Activated effector memory CD4-positive, alpha-beta T cell treated with Interleukin-2 at 50 U/mL for 16 hours (primary cell): ENCODE data around the gene GOLGA6B.
"Not testable (repeated sequence)": the region's sequence is repeated elsewhere in the genome, so short reads cannot be mapped to it uniquely, and the experiment has no call there.

ENCODE experiments used
- DNase-seq: peaks from one replicate; pipeline ENCODE4 v3.0.0-alpha.2; 2020

The GOLGA6B gene, protein sequence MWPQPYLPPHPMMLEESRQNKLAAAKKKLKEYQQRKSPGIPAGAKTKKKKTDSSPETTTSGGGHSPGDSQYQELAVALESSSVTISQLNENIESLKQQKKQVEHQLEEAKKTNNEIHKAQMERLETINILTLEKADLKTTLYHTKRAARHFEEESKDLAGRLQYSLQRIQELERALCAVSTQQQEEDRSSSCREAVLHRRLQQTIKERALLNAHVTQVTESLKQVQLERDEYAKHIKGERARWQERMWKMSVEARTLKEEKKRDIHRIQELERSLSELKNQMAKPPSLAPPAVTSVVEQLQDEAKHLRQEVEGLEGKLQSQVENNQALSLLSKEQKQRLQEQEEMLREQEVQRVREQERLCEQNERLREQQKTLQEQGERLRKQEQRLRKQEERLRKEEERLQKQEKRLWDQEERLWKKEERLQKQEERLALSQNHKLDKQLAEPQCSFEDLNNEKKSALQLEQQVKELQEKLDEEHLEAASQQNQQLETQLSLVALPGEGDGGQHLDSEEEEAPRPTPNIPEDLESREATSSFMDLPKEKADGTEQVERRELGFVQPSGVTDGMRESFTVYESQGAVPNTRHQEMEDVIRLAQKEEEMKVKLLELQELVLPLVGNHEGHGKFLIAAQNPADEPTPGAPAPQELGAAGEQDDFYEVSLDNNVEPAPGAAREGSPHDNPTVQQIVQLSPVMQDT

GRCh38 chr15:72654397-72654796 lies at the start of gene GOLGA6B:
Gene GOLGA6B (plus strand): TSS chr15:72654697. CDS start chr15:72654738, 41 bp downstream.
- not testable (repeated sequence) for DNase-seq

DNA sequence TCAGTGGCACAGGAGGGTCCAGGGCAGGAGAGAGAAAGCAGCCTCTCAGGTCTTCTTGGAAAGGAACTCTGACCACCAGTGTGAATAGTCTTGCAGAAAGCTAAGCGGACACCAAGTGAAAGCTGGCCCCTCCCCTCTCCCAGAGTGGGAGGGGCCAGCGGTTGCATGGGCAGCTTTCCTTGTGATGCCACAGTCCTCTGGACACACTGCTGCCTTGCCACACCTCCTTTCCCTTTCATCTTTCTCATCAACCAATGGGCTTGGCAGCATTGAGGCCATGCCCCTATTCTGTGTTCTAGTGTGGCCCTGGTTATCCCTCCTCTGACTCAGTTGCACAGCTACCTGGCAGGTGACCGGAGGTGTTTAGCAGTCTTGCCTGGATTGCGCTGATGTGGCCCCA lies 49.7 kb upstream of the GOLGA6B start:
- DNase-seq, result no peak

DNA sequence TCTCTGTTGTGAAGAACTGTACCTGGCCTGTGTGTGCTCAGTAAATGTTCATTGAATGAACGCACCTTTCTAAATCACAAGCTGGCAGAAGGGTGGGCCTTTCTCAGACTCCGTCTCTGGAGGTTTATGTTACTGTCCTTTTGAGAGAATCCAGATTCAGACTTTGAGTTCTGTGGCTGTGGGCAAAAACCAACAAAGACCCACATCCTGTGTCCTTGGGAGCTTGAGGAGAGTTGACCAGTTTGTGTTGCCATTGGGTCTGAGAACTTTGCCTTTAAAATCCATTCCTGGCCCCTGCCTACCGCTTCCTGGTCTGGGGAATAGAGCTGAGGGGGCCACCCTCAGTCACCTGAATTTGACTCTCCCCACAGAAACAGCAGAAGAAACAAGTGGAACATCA lies 46.4 kb upstream of the GOLGA6B start:
- DNase-seq, result not testable (repeated sequence)

GRCh38 chr15:72609862-72610261 lies 44.6 kb upstream of the GOLGA6B start:
- DNase-seq, result no peak

GRCh38 chr15:72612324-72612723 lies 42.2 kb upstream of the GOLGA6B start:
- DNase-seq, result not testable (repeated sequence)

GRCh38 chr15:72614810-72615532 lies 39.5 kb upstream of the GOLGA6B start:
- no peak for DNase-seq

DNA sequence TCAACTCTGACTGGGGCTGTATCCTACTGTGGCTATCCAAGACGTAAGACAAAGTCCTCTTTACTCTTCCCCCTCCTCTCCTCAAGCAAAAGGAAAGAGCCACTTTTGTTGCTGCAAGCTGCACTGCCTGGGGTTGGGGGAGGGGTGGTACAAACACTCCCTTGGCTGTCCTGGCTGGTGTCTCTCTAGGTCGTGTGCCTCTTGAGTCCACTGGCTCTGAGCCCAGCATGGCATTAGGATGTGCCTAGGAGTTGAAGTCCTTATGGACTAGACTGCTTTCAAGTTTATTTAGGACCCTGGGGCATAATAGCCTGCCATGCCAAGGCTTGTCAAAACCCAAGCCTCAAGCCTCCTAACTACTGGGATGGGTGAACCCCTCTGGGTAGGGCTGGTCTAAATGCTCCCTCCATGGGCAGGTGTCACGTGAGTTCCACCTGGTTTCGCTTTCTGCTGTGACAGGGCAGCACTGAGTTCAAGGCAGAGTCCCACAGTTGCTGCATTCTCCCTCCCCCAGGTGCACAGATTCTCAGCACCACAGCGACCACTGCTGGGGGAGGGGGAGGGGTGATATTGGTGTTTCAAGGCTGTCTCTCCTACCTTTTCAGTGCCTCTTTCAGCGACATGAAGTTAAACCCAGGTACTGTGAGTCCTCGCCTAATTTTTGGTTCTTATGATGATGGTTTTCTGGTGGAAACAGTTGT lies 38.8 kb upstream of the GOLGA6B start:
- not testable (repeated sequence) for DNase-seq

DNA sequence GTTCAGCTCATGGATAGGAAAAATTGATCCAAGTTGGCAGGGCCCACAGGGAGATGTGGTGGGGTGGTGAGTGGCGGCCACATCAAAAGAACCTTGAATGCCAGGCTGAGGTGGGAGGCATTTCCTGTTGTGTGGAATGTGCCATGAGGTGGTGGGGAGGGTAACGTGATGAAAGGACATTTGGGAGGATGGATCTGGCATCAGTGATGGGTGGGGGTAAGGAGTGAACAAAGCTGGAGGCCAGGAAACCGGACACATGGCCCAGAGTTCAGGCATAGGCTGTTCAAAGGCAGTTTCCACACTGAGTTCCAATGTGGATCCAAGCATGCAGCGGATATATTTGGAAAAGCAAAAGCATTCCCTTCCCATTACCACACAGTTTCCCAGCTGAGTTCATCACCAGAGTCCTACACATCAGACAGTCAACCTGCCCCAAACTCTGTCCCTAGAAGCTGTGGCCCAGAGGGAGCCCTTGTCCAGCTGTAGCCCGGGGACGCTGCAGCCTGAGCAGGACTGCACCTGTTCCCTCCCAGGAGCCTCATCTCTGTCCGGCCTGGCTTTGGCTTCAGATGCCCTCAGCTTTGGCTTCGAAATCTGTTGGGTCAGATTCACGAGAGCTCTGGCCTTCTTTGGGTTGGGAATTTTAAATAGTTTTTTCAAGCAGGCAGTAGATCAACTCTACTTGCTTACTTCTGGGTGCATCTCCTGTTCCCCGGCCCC lies 37.8 kb upstream of the GOLGA6B start:
- DNase-seq, result no peak

GRCh38 chr15:72623854-72624253 lies 30.6 kb upstream of the GOLGA6B start:
- DNase-seq, result not testable (repeated sequence)

DNA sequence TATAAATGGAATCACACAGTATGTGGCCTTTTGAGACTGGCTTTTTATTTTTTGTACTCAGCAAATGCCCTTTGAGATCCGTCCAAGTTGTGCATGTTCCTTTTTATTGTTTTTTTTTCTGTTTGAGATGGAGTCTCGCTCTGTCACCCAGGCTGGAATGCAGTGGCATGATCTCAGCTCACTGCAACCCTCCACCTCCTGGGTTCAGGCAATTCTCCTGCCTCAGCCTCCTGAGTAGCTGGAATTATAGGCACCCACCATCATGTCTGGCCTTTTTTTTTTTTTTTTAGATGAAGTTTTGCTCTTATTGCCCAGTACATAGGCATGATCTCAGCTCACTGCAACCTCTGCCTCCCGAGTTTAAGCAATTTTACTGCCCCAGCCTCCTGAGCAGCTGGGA lies 28.3 kb upstream of the GOLGA6B start:
- not testable (repeated sequence) for DNase-seq

- DNase-seq, result not testable (repeated sequence)
Measured at GRCh38 chr15:72628249-72629067, 26.0 kb upstream of the GOLGA6B start.

DNA sequence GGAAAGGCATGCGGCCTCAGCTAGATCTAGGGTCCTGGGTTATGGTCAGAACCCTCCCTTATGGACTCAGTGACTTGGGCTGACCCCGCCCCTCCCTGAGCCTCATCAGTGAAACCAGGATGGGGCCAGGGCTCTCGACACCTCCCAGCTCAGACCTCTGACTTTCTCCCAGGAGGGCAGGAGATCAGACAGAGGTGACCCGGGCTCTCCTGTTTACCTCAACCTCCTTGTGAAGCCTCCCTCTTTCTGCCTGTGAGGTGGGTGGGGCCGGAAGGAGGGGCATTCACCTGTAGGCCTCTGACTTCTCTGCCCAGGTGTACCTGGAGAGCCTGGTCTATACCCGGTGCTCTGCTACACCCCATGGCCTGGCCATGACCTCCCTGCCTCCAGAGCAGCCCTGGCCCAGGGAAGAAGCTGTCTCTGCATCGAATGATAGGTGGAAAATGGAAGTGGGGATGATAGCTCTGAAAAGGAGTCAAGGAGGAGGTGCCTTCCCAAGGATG lies 25.4 kb upstream of the GOLGA6B start:
- not testable (repeated sequence) for DNase-seq

DNA sequence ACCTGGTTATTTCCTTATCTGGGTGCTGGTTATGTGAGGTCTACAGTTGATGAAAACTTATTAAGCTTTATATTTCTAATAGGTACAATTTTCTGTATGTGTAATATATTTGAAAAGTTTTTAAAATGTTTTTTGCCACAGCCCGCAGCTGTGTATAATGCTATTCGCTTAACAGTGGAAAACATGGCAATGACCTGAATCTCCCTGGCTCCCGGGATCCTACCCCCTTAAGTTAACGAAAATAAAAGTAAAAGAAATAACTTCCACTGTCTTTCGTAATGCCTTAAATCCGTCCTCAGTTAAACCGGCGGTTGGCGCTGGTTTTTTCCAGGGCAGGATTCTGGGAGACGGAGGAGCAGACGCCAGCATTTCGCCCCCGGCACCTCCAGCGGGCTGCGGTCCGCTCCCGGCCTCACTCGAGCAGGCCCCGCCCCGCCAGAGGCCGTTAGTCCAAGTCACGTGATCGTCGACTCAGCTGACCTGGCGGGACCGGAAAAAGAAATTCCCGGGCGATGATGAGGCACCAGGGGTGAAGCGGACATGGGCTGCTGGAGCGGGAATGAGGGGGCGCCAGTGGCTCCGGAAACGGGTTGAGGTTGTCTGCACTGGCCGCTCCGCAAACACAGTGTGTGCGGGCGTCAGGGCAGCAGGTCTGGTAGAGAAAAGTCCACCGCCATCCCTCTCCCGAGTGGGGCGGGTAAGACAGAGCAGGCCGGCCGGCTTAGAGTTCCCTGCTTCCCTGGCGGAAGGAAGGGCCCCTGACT lies 17.8 kb upstream of the GOLGA6B start:
- peak; percentile 36 for DNase-seq

- DNase-seq, result not testable (repeated sequence)
Measured at GRCh38 chr15:72639759-72640483, 14.6 kb upstream of the GOLGA6B start.

DNA sequence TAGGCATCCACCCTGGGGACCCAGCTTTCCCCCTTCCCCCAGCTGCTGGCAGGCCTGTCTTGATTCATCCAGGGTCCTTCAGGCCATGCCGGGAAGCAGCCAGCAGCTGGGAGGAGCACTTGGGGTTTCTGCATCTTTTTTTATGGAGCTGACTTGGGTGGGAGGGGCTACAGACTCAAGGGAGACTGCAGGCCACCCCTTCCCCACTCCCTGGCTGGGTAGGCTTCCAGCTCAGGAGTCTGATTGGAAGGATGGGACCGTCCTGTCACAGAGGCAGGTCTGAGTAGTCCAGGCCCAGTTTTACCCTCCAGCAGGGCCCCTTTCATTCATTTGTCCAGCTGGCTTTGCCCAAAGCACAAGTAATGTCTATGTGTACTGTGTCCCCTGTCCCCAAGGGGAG lies 12.2 kb upstream of the GOLGA6B start:
- DNase-seq, result not testable (repeated sequence)

GRCh38 chr15:72648631-72649253 lies 5.8 kb upstream of the GOLGA6B start:
- not testable (repeated sequence) for DNase-seq

DNA sequence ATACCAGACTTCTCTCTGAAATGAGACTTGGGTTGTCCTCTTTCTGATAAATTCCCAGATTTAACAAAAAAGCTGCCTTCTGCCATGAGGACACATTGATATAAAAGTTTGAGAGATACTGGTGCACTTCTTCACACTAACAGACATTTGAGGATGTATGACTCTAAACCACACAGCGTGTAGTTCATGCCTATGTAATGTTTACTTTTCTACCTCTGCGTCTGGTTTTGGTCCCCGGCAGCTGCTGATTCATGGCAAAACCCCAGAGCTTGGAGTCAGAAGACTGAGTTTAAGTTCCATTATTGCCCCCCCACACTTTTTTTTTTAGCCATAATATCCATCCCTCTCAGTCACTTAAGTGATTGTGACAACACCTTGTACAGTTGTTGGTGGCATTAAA lies 1.5 kb downstream of the GOLGA6B start:
- not testable (repeated sequence) for DNase-seq

DNA sequence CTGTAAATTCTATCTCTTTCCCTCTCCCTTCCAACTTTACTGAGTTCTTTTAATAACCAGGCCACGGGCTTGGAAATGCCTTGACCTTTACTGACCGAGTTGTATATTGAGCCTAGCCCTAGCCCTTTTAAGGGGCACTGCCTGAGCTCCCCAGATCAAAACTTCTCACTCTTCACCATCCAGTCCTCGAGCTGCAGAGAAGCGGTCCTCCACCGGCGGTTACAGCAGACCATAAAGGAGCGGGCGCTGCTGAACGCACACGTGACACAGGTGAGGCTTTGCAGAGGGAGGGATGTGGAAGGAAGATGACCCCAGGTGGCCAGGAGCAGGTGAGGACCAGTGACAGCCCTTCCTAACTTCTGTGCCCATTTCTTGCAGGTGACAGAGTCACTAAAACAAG lies 6.6 kb downstream of the GOLGA6B start:
- DNase-seq, result not testable (repeated sequence)

- DNase-seq, result not testable (repeated sequence)
Measured at GRCh38 chr15:72663931-72664330, 9.4 kb downstream of the GOLGA6B start.
